Measurements from ENCODE around the gene JAZF1.
"Not testable (repeated sequence)": the region's sequence is repeated elsewhere in the genome, so short reads cannot be mapped to it uniquely, and the experiment has no call there.

Gene JAZF1

DNA sequence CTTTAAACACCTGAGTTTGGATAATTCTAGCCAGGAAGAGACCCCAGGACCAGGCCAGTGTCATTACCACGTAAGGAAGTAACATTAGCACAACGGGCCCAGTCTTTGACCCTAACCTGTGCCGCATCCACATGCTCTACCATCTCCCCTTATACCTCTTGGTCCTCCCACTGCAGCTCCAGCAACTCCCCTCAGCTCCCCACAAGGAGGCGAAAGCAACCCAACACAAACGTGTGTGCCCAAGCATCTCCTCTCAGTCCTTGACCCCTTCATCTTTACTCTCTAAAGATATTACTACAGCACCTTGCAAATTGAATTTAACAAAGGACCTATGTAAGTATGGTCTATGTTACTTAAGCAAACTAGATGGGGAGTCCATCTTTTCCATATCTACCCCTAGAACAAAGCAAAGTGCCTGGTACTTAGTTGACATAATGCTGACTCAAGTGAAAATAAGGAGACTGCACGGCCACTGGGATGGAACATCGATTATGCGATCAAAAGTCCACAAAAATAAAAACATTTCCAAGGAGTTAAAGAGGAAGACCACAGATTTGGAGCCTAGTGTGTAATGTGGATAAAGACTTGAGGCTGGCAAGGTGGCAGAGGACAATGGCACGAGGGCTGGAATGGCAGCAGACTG lies 147.7 kb downstream of the JAZF1 start:
- DNase-seq: no peak

- DNase-seq: no peak
Observed at GRCh38 chr7:28029051-28029450, 151.5 kb downstream of the JAZF1 start.

DNA sequence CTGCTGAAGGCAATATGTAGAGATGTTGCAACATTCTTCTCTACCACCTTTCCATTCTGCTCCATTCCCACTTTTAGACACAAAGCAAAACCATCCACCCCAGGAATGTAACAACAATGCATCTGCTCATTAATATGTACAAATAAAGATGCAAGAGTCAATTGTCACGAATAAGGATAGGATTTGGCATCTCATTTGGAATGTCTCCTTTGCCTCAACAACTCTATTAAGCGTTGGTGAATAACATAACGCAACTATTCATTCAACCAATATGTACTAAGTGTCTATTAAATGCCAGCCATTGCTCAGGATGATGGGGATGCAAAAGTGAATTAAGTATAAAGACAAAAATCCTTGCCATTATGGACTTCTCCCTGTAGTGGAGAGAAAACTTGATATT lies 152.1 kb downstream of the JAZF1 start:
- no peak for DNase-seq

DNA sequence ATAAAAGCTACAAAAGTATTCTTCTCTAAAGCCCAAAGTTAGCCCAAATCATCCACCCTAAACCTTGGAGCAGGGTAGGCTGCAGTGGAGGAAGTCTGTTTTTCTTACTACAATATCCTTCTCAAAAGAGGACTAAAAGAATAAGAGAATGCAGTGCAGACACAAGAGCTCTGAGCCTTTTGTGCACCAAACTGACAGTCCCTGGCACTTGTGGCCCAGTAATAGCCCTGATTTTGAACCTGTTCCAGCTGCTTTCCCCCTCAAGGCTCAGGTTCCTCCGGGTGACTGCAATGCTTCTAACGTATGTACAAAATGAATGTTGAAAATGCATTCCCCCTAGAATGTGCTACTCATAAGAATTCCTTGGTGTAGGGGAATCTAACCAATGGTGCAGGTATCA lies 154.4 kb downstream of the JAZF1 start:
- DNase-seq: peak; percentile 46

DNA sequence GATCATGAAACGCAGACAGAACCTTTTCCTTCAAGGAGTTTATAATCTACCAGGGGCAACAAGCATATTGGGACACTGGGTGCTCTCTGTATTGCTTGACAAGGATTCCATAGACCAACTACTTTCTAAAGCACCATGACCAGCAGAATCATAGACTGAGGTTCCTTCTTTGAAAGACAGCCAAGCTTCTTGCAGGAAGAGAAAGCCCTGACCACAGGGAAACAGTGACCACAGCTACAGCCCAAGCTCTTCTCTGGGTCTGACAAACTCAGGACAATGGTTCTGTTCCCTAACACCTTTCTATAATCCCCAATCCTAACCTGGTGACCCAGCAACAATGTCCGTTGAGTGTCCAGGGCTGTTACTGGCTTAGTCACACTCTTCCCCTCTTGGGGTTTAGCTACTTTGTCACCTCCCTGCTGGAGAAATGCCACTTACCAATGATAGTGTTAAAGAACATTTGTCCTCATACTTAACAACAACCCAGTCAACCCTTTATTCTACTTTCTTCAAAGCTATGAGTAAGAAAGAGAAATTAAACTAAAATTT lies 155.7 kb downstream of the JAZF1 start:
- DNase-seq: no peak

GRCh38 chr7:28020302-28020940 lies 160.2 kb downstream of the JAZF1 start:
- DNase-seq: peak; percentile 64

GRCh38 chr7:28018856-28019465 lies 161.6 kb downstream of the JAZF1 start:
- DNase-seq: no peak

DNA sequence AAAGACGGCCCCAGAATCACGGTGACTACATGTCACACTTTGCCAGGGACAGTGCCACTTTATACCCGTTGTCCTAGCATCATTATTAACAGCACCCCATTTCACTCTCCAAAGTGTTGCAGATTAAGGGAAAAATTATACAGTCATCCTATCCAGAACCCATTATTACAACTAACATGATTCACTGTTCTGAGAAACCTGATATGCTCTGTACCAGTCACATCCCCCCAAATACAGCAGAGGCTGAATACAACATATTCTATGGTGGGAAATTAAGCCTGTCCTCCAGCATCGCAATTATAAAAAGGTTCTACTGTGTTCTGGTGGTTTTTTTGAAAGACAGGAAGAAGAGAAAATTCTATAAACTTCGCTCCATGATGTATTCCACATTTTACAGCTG lies 162.1 kb downstream of the JAZF1 start:
- no peak for DNase-seq

GRCh38 chr7:28018020-28018419 lies 162.6 kb downstream of the JAZF1 start:
- DNase-seq: no peak

- no peak for DNase-seq
Observed at GRCh38 chr7:28017372-28017771, 163.2 kb downstream of the JAZF1 start.

- no peak for DNase-seq
Observed at GRCh38 chr7:28016297-28016696, 164.3 kb downstream of the JAZF1 start.

DNA sequence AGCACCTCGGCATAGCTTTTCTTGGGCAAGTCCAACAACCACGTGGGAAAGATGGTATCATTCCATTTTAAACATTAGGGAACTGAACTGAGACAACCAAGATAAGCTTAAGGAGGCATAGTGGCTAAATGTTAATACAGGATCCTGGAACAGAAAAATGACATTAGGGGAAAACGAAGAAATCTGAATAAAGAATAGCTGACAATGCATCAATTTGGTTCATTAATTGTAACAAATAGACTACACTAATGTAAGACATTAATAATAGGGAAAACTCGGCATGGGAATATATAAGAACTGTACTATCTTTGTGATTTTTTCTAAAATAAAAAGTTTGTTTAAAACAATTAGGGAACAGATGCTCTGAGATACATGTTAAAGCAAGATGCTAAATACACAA lies 165.4 kb downstream of the JAZF1 start:
- no peak for DNase-seq

- not testable (repeated sequence) for DNase-seq
Observed at GRCh38 chr7:28014340-28014739, 166.3 kb downstream of the JAZF1 start.

DNA sequence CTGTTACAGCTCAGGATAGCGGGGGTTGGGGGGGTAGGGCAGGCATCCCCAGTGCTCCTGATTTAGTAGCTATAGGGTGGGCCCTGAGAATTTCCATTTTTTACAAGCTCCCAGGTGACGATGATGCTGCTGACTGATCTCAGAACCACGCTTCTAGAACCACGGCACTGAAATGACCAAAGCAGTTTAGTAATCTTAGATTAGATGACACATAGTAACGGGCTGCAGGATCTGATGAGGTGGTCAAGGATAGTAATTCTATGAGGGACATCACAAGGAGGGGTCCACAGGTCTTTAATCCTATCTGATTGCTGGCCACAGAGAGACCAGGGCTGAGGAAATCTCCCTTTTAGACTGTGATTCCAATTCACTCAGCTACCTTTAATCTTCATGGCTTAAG lies 167.2 kb downstream of the JAZF1 start:
- no peak for DNase-seq

GRCh38 chr7:28013019-28013418 lies 167.6 kb downstream of the JAZF1 start:
- no peak for DNase-seq

- DNase-seq: no peak
Observed at GRCh38 chr7:28008911-28009310, 171.7 kb downstream of the JAZF1 start.

GRCh38 chr7:28008171-28008570 lies 172.4 kb downstream of the JAZF1 start:
- no peak for DNase-seq

- no peak for DNase-seq
Observed at GRCh38 chr7:28006491-28006890, 174.1 kb downstream of the JAZF1 start.

GRCh38 chr7:28005847-28006231 lies 174.8 kb downstream of the JAZF1 start:
- no peak for DNase-seq

- DNase-seq: no peak
Observed at GRCh38 chr7:28005075-28005846, 175.3 kb downstream of the JAZF1 start.

DNA sequence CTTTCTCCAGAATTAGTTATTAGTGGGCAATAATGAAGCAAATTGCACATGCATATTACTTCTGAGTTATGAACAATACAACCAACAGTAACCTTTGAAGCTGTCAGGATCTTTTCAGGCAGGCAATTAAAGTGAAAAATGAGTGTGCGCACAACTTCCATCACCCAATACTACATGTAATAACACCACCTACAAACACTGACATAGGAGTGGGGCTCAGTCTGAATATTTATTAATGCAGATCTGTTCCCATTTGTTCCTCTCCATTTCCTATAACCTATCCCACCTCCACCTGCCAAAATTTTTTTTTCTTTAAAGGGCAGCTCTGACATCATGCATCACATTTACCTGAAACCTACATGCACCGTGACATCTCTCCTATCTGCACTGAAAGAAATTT lies 177.2 kb downstream of the JAZF1 start:
- no peak for DNase-seq

GRCh38 chr7:28002638-28003037 lies 178.0 kb downstream of the JAZF1 start:
- no peak for DNase-seq

DNA sequence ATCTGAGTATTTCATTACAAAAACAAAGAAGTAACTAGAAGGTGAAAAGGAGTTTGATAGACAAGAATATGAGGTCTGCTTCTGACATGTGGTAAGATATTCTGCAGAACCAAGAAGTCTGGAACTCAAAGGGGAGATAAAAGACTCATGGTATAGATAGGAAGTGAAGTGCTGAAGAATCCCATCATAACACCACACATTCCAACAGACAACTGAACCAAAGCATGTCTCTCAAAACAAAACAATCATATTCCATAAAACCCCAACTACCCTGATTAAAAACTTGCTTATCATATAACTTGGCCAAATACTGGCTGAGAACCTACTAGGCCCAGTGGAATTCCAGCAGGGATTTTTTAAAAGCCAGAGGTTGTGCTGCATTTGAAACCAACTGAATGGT lies 178.7 kb downstream of the JAZF1 start:
- DNase-seq: no peak

GRCh38 chr7:27999829-28000228 lies 180.8 kb downstream of the JAZF1 start:
- DNase-seq: peak; percentile 68

All from NCI-H1105 (cell line).